ENCODE data around the gene EHD2.
"Not testable (repeated sequence)": the region's sequence is repeated elsewhere in the genome, so short reads cannot be mapped to it uniquely, and the experiment has no call there.

Gene EHD2

GRCh38 chr19:47716270-47716937, 3.2 kb downstream of the EHD2 start:
- DNase-seq: no peak

GRCh38 chr19:47718415-47719046, 5.3 kb downstream of the EHD2 start:
- not testable (repeated sequence) for DNase-seq

DNA sequence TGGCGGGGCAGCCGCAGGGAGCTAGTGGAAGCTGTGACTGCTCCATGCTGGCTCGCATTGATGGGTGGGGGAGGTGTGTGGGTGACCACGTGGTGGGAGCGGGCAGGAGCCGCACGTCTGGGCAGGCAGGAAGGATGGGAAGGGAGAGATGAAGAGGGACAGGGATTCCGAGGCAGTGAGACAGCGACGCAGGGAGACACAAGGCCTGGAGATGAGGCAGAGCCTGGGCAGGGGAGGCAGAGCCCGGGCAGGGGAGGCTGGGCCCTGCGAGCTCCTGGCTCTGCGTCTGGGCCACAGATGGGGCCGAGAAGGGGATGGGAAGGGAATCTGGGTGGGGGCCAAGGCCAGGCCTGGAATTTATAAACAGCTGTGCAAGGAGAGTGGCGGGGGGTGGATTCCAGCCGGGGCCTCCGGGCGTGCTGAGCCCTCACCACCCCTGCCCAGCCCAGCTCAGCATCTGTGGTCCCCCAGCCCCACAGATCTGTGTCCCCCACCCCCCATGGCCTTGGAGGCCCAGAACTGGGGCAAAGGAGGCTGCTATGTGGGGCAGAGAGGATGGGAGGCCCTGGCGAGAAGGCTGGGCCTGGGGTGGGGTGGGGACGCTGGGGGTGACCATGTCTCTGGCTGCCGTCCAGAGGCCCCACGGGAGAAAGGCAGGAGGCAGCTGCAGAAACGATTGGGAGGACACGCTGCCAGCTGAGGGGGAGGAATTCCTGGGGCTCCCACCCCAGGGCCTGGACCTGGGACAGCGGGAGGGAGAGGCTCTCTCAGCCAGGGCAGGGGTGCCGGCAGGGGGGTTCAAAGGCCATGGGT, 6.0 kb downstream of the EHD2 start:
- no peak for DNase-seq

GRCh38 chr19:47720669-47721422, 7.6 kb downstream of the EHD2 start:
- DNase-seq: no peak

- no peak for DNase-seq
Observed at GRCh38 chr19:47723581-47723940, 10.3 kb downstream of the EHD2 start.

GRCh38 chr19:47725759-47726401, 12.7 kb downstream of the EHD2 start:
- DNase-seq: no peak

DNA sequence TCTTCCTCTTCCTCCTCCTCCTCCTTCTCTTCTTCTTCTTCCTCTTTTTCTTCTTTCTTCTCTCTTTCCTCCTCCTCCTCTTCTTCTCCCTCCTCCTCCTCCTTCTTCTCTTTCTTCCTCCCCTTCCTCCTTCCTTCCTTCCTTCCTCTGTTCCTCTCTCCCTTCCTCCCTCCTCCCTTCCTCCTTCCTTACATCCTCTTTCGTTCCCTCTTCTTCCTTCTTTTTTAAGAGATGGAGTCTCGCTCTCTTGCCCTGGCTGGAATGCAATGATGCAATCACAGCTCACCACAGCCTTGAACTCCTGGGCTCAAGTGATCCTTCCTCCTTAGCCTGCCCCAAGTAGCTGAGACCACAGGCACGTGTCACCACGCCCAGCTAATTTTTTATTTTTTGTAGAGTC, 13.2 kb downstream of the EHD2 start:
- no peak for DNase-seq

DNA sequence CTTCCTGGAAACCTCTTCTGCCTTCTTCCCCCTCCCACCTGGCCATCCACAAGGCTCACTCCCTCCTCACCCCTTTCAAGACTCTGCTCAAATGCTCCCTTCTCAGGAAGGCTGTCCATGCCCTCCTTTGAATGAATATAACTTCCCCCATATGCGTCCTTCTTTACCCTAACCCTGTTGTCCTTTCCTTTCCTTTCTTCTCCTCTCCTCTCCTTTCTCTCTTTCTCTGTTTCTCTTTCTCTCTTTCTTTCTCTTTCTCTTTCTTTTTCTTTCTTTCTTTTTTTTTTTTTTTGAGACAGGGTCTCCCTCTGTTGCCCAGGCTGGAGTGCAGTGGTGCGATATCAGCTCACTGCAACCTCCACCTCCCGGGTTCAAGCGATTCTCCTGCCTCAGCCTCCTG, 15.1 kb downstream of the EHD2 start:
- DNase-seq: not testable (repeated sequence)

GRCh38 chr19:47729468-47729798, 16.2 kb downstream of the EHD2 start:
- DNase-seq: no peak

GRCh38 chr19:47729799-47730520, 16.7 kb downstream of the EHD2 start:
- DNase-seq: peak; percentile 24

- no peak for DNase-seq
Observed at GRCh38 chr19:47730521-47730889, 17.3 kb downstream of the EHD2 start.

GRCh38 chr19:47730910-47731309, 17.7 kb downstream of the EHD2 start:
- no peak for DNase-seq

- no peak for DNase-seq
Observed at GRCh38 chr19:47735131-47735530, 21.9 kb downstream of the EHD2 start.

- no peak for DNase-seq
Observed at GRCh38 chr19:47740866-47741519, 27.8 kb downstream of the EHD2 start.

DNA sequence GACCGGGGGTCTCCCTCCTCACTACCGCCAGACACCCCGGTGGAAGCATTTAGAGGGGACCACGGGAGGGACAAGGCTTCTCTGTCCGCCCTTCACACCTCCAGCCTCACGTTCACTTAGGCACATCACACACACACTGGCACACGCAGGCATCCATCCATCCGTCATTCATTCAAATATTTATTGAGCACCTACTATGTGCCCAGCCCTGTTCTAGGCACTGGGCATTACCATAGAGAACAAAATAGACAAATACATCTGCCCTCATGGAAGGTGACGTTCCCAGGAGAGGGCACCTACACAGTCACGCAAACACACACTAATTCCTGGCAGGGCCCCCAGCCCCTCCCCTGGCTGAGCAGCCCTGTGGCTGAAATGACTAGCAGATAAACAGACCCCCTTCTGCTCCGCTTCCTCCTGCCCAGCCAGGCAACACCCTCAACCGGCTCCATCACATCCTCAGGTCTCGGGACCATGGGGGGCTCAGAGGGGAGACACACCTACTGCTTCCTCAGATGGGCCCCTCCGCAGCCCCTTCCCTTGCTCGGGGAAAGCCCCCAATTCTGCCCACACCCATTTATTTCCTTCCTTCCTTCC, 28.4 kb downstream of the EHD2 start:
- no peak for DNase-seq

- DNase-seq: no peak
Observed at GRCh38 chr19:47742634-47743033, 29.4 kb downstream of the EHD2 start.

GRCh38 chr19:47745010-47745901, 32.0 kb downstream of the EHD2 start, which contains the start of gene NOP53:
TSS of gene NOP53 (plus strand) at chr19:47745546. CDS start at chr19:47745560, 14 bp downstream.
- DNase-seq: peak; percentile 98

- not testable (repeated sequence) for DNase-seq
Observed at GRCh38 chr19:47746129-47746528, 32.9 kb downstream of the EHD2 start.

DNA sequence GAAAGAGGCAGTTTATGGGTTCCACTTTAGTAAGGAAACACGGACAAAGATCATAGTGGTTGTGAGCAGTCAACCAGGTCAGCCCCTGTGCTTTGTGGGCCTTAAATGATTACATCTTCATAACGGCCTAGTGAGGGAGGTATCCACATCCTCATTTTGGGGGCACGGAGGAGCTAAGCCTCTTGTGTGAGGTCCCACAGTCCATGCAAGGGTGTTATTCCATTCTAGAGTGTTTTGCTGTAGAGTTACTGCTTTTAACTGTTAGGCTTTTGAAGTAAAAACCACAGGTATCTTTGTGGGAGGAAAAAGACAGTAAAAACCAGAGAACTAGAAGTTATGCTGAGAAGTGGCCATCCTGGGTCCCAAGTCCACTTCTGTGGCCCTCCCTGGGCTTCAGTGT, 36.1 kb downstream of the EHD2 start:
- no peak for DNase-seq

- DNase-seq: no peak
Observed at GRCh38 chr19:47750752-47751151, 37.5 kb downstream of the EHD2 start.
